Thyroid gland (tissue), 4 donors: ENCODE measurements around the gene DYNC1I1. TPM values are rescaled to one million over a fixed set of nuclear protein-coding genes. Genes with fewer than 3 reads are reported as not detected.

Experiments
- DNase-seq, 2 donors: peaks; one replicate each; pipeline ENCODE4 v3.0.0-alpha.2; 2019
- H3K27ac ChIP-seq, 3 donors: fragments of 200-600 bp; sonication (generic); 1 replicate in 2 of 3; 2 replicates in 1 of 3; pipeline ENCODE4 v1.5.1; 2016 to 2019; ENCODE audit warnings: mild to moderate bottlenecking in 1 of 3, moderate library complexity in 1 of 3
- H3K27me3 ChIP-seq: fragments of 200-600 bp; sonication (generic); one replicate; pipeline ENCODE4 v1.5.1; 2019
- H3K36me3 ChIP-seq, 2 donors: fragments of 200-600 bp; sonication (generic); one replicate each; pipeline ENCODE4 v1.5.1; 2016 to 2019
- H3K4me1 ChIP-seq, 2 donors: fragments of 200-600 bp; sonication (generic); one replicate each; pipeline ENCODE4 v1.5.1; 2017 to 2019
- H3K4me3 ChIP-seq, 3 donors: fragments of 200-600 bp; sonication (generic); replicated peaks in 1 of 3; 1 replicate in 2 of 3; 2 replicates in 1 of 3; pipeline ENCODE4 v1.5.1; 2016; ENCODE audit warnings: mild to moderate bottlenecking in 1 of 3
- H3K9me3 ChIP-seq: fragments of 200-600 bp; sonication (generic); one replicate; pipeline ENCODE4 v1.5.1; 2017
- POLR2A ChIP-seq, 2 donors: fragments of 450-650 bp; IDR thresholded peaks; one replicate each; pipeline ENCODE4 v1.6.1; 2017; ENCODE audit warnings: antibody characterized with exemption in 2 of 2, mild to moderate bottlenecking in 2 of 2, moderate library complexity in 1 of 2
- WGBS, 2 donors: methylation state at CpG; one replicate each; pipeline ENCODE4 v1.1.5; 2017; 5-methylcytosine and 5-hydroxymethylcytosine counted together
- intact Hi-C: fragments of 100-400 bp; cut with DNase I; formaldehyde crosslinking; loops from one replicate; pipeline ENCODE4 v1.15.1; 2023
- total RNA-seq, 4 donors: library from RNA; depleted of rRNA; stranded (reverse); fragments of >200 nt; gene quantifications; one replicate each; pipeline ENCODE4 v1.2.3, GENCODE V29; 2016
- TF ChIP-seq, protein P1 (sequence below), 6 experiments: fragments of 200-600 bp in 3 of 6; fragments of 450-650 bp in 3 of 6; sonication (generic) in 3 of 6; IDR thresholded peaks; one replicate each; pipeline ENCODE4 v1.5.1; 2016 to 2019; ENCODE audit warnings: antibody characterized with exemption in 6 of 6, mild to moderate bottlenecking in 2 of 6, inconsistent platforms in 1 of 6, moderate library complexity in 1 of 6

DYNC1I1 gene
- total RNA-seq, 4 donors from 2014 or later: 6.6 to 12.8 (median 10.5) TPM

DNA sequence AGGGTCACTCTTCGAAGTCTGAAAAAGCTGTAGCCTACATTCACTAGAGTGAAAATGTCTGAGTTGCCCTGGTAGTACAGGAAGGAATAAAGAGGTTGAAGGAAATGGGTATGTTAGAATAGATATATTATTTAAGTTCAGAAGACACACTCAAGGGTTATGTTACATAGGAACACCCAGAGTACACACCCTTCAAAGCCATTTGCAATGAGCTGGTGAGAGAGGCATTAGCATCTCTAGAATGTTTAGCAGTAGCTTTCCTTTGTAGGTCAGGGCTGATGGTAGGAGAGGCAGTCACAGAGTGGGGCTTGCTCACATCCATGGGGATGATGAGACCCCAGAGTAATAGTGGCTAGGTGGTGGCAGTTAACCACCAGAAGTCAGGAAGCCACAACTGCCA, 328.4 kb downstream of the DYNC1I1 start:
- TF ChIP-seq, protein P1, sequence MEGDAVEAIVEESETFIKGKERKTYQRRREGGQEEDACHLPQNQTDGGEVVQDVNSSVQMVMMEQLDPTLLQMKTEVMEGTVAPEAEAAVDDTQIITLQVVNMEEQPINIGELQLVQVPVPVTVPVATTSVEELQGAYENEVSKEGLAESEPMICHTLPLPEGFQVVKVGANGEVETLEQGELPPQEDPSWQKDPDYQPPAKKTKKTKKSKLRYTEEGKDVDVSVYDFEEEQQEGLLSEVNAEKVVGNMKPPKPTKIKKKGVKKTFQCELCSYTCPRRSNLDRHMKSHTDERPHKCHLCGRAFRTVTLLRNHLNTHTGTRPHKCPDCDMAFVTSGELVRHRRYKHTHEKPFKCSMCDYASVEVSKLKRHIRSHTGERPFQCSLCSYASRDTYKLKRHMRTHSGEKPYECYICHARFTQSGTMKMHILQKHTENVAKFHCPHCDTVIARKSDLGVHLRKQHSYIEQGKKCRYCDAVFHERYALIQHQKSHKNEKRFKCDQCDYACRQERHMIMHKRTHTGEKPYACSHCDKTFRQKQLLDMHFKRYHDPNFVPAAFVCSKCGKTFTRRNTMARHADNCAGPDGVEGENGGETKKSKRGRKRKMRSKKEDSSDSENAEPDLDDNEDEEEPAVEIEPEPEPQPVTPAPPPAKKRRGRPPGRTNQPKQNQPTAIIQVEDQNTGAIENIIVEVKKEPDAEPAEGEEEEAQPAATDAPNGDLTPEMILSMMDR (IDR thresholded peaks at IDR 0.05): no peak
- TF ChIP-seq POLR2A (IDR thresholded peaks at IDR 0.05): no peak
- intact Hi-C loops: no loop called here
- H3K36me3 ChIP-seq: no peaks in the 10 kb centered on the region
- no peaks in the 10 kb centered on the region for H3K27me3 ChIP-seq
- DNase-seq: no peak
- WGBS, 2 donors: 55 to 82% methylated on average over 1 of the region's 1 CpG
- H3K4me1 ChIP-seq: no peaks in the 10 kb centered on the region
- no peak overlapping the region for H3K4me3 ChIP-seq
- no peaks in the 10 kb centered on the region for H3K9me3 ChIP-seq
- H3K27ac ChIP-seq: no peak overlapping the region

DNA sequence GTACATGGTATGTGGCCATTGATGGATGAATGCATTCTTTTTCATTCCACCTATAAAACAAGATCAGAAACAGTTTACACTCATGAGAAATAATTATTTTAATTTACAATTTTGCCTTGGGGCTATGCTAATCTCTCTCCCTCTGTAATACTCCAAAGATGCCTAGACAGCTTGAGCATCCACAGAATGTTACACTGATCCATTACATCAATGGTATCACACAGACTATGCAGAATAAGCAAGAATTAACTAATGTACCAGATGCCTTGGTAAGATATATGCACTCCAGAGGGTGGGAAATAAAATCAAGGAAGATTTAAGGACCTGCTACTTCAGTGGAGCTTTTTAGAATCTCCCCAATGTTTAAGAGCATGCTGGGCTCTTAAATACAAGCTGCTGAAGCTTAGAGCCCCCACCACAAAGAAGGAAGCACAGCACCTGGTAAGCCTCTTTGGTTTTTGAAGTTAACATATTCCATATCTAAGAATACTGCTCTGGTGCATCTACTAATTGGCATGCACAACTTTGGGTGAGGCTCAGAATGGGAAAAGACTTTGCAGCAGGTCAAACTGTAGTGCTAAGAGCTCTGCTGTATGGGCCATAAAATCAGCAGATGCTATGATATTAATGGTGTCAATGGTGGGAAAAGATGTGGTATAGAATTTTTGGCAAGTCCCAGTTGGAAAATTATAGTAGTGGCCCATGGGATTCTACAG, 329.9 kb downstream of the DYNC1I1 start:
- TF ChIP-seq, protein P1 (IDR thresholded peaks at IDR 0.05): no peak
- no peaks in the 10 kb centered on the region for H3K9me3 ChIP-seq
- H3K4me1 ChIP-seq: no peaks in the 10 kb centered on the region
- no peaks in the 10 kb centered on the region for H3K36me3 ChIP-seq
- H3K27me3 ChIP-seq: no peaks in the 10 kb centered on the region
- intact Hi-C loops: no loop called here
- no peak overlapping the region for H3K4me3 ChIP-seq
- no peak for DNase-seq
- no peak overlapping the region for H3K27ac ChIP-seq

DNA sequence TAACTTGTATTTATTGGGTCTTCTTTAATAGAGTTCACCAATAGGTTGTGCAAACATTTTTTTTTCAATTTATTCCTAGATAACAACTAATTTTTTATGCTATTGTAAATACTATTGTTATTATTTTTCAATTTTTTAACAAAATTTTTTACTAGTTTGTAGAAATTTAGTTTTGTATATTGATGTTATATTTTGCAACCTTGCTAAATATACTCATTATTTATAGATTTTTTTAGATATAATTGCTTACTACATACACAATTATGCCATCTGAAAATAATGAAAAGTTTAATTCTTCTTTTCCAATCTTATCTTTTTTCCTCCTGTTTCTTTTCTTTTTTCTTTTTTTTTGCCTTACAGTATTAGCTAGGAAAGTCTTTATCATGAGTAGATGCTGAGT, 332.6 kb downstream of the DYNC1I1 start:
- Histone ChIP-seq H3K4me1 (no peaks in the 10 kb centered on the region), H3K9me3 (no peaks in the 10 kb centered on the region), H3K4me3 (no peak overlapping the region), H3K27me3 (no peaks in the 10 kb centered on the region), H3K36me3 (no peaks in the 10 kb centered on the region), H3K27ac (no peak overlapping the region)
- no peak for DNase-seq
- intact Hi-C loops: no loop called here
- TF ChIP-seq, protein P1 (IDR thresholded peaks at IDR 0.05): no peak
- TF ChIP-seq POLR2A (IDR thresholded peaks at IDR 0.05): no peak

DNA sequence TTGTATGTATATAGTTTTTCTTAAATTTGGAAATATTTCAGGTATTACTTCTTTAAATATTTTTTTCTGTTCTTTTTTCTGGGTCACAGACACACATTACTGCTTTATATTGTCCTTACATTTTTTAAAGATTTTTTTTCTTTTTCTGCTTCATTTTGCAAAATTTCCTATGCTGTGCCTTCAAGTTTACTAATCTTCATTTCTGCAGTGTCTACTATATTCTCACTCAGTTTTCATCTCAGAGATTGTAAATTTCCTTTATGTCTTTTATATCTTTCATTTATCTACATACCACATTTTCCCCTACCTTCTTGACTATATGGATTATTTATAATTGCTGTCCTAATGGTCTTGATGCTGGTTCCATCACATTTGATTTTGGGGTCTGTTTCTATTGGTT, 339.1 kb downstream of the DYNC1I1 start:
- TF ChIP-seq, protein P1 (IDR thresholded peaks at IDR 0.05): no peak
- no peak for TF ChIP-seq POLR2A (IDR thresholded peaks at IDR 0.05)
- Histone ChIP-seq H3K4me1 (no peaks in the 10 kb centered on the region), H3K27me3 (no peaks in the 10 kb centered on the region), H3K4me3 (no peak overlapping the region), H3K27ac (no peak overlapping the region), H3K9me3 (no peaks in the 10 kb centered on the region), H3K36me3 (no peaks in the 10 kb centered on the region)
- DNase-seq: no peak
- intact Hi-C loops: no loop called here

DNA sequence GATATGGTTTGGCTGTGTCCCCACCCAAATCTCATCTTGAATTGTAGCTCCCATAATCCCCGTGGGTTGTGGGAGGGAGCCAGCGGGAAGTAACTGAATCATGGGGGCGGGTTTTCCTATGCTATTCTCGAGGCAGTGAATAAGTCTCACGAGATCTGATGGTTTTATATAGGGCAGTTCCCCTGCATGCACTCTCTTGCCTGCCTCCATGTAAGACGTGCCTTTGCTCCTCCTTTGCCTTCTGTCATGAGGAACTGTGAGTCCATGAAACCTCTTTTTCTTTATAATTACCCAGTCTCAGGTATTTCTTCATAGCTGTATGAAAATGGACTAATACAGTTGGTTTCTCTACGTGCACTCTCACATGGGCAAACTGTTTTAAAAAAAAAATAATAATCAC, 341.8 kb downstream of the DYNC1I1 start:
- TF ChIP-seq, protein P1 (IDR thresholded peaks at IDR 0.05): no peak
- no peak for TF ChIP-seq POLR2A (IDR thresholded peaks at IDR 0.05)
- Histone ChIP-seq H3K9me3 (no peaks in the 10 kb centered on the region), H3K27ac (no peak overlapping the region), H3K4me3 (no peak overlapping the region), H3K27me3 (no peaks in the 10 kb centered on the region), H3K4me1 (no peaks in the 10 kb centered on the region), H3K36me3 (no peaks in the 10 kb centered on the region)
- 90 to 93% methylated on average over 7 of the region's 7 CpGs for WGBS, 2 donors
- intact Hi-C loops: no loop called here
- DNase-seq: no peak
